ENCODE results near the gene IFNA5. TPM values are rescaled to one million over a fixed set of nuclear protein-coding genes. Genes with fewer than 3 reads are reported as not detected.
A peak's percentile ranks its signal among the peaks of the same experiment; 100 is the strongest.

Gene IFNA5
- total and polyA plus RNA-seq, 7 donors: 0.05 TPM; not detected in 6

DNA sequence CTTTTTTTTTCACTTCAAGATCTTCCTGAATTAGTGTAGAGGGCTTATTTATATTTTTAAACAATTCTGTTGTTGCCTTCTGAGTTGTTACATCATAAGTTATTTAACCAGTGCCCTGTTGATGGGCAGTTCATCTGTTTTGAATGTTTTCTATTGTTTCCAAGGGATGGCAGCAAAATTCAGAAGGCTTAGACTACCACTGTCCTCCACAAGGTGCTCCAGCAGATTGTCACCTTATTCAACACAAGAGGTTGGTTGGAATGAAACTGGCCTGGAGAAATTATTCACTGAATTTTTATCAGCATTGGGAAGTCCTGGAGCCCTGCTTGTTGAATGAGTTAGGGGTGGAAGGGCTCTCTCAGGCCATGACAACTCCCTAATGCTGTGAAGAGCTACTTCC is 31.3 kb upstream of the IFNA5 start:
- no peak overlapping the region for H3K27ac ChIP-seq
- peaks cover 27% of the 10 kb centered on the region for H3K4me1 ChIP-seq
- H3K27me3 ChIP-seq (ENCODE audit: insufficient read depth in 3 of 3, low read length in 2 of 3): no peaks in the 10 kb centered on the region
- H3K9me3 ChIP-seq: no peaks in the 10 kb centered on the region
- no peak overlapping the region for H3K4me3 ChIP-seq
- DNase-seq (no peak), ATAC-seq (no peak)
- intact Hi-C loops (cut with DNase I): loop anchor here in 1 of 2 donors (10.0 kb wide), 1 partner anchor 458 kb away; no protein-coding TSS in a partner anchor
- peaks cover 6 to 8% of the 10 kb centered on the region in 2 donors for H3K36me3 ChIP-seq (ENCODE audit: insufficient read depth in 1 of 2, low read depth in 1 of 2)
- TF ChIP-seq, protein P1, sequence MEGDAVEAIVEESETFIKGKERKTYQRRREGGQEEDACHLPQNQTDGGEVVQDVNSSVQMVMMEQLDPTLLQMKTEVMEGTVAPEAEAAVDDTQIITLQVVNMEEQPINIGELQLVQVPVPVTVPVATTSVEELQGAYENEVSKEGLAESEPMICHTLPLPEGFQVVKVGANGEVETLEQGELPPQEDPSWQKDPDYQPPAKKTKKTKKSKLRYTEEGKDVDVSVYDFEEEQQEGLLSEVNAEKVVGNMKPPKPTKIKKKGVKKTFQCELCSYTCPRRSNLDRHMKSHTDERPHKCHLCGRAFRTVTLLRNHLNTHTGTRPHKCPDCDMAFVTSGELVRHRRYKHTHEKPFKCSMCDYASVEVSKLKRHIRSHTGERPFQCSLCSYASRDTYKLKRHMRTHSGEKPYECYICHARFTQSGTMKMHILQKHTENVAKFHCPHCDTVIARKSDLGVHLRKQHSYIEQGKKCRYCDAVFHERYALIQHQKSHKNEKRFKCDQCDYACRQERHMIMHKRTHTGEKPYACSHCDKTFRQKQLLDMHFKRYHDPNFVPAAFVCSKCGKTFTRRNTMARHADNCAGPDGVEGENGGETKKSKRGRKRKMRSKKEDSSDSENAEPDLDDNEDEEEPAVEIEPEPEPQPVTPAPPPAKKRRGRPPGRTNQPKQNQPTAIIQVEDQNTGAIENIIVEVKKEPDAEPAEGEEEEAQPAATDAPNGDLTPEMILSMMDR (IDR thresholded peaks at IDR 0.05): no peak

DNA sequence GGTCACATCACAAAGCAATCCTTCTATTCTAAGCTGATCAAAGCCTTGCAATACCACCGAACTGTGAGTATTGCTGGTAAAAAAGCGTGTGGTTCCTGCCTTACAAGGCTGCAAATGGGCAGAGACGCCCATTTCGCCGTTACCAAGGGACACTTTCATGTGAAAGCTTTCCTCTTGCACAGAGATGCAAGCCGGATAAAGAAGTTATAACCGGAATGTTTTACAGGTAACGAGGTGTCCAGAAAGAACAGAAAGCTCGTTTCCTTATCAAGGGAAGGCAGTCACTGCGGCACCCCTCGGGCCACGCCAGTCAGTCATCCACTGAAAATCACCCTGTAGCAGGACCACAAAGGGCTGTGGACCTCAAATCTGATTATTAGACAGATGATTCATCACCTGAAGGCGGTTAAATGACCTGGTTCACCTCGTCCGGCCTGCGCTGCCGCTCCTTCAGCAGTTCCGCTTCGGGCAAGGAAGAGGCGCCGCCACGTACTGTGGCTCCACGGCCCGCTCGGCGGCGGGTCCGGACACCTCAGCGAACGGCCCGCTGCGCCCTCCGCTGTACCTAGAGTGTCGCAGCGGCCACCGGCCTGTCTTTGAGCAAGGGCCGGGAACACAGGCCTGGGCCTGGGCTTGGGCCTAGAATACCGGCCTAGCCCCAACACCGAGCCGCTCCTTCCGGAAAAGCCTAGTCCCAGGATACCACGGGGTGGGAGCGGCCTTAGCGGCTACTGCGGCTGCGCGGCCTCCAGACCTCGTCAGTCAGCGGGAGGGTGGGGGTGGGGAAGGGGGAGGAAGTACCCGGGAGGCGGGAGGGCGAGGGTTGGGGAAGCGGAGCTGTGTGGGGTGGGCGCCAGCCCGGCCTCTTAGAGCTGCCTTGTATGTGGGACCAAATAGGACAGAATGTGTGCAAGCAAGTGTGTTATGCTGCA is 29.9 kb upstream of the IFNA5 start, which contains the start of gene KLHL9:
TSS of gene KLHL9 (minus strand) at position 704 of the 932 bp plus-strand sequence. CDS start at position 159, 545 bp downstream.
- ATAC-seq (peak; percentile 99 to 100 (median 99)), DNase-seq (peak; percentile 93 to 97)
- peaks cover 41% of the 10 kb centered on the region for H3K4me1 ChIP-seq
- intact Hi-C loops (cut with DNase I): loop anchor here in 1 of 2 donors (10.0 kb wide), 1 partner anchor 460 kb away; no protein-coding TSS in a partner anchor
- H3K36me3 ChIP-seq (ENCODE audit: insufficient read depth in 1 of 2, low read depth in 1 of 2): peaks cover 6 to 8% of the 10 kb centered on the region in 2 donors
- TF ChIP-seq, protein P1 (IDR thresholded peaks at IDR 0.05): no peak
- 0 to 1% (median 0%) methylated on average over 53 to 55 of the region's 55 CpGs for WGBS, 3 donors
- peak within 1 kb of the TSS; percentile 96 for H3K4me3 ChIP-seq
- no peaks in the 10 kb centered on the region for H3K27me3 ChIP-seq (ENCODE audit: insufficient read depth in 3 of 3, low read length in 2 of 3)
- H3K9me3 ChIP-seq: no peaks in the 10 kb centered on the region
- H3K27ac ChIP-seq: peak within 1 kb of the TSS; percentile 98

DNA sequence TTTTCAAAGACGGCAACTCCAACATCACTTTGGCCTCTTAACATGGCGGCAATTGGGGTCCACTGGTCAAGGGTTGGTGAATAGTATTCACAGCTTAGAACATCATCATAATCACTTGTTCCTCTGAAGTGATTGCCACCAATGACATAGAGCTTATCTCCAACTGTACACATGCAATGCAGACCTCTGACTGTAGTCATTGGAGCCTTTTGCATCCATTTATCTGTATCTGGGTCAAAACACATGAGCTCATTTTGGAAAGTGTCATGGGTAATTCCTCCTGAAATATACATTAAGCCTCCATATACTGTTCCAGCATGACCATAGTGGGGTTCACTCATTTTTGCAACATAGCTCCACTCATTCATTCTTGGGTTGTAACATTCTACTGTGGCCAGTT is 28.1 kb upstream of the IFNA5 start:
- 92 to 96% (median 92%) methylated on average over 2 of the region's 2 CpGs for WGBS, 3 donors
- peaks cover 56% of the 10 kb centered on the region for H3K4me1 ChIP-seq
- no peaks in the 10 kb centered on the region for H3K27me3 ChIP-seq (ENCODE audit: insufficient read depth in 3 of 3, low read length in 2 of 3)
- H3K36me3 ChIP-seq (ENCODE audit: insufficient read depth in 1 of 2, low read depth in 1 of 2): peaks cover 6 to 16% of the 10 kb centered on the region in 2 donors
- intact Hi-C loops (cut with DNase I): loop anchor here in 1 of 2 donors (10.0 kb wide), 1 partner anchor 462 kb away; no protein-coding TSS in a partner anchor
- DNase-seq (no peak), ATAC-seq (no peak)
- H3K27ac ChIP-seq: no peak overlapping the region
- H3K9me3 ChIP-seq: no peaks in the 10 kb centered on the region
- peak overlapping the region; percentile 96 for H3K4me3 ChIP-seq
- TF ChIP-seq, protein P1 (IDR thresholded peaks at IDR 0.05): no peak

DNA sequence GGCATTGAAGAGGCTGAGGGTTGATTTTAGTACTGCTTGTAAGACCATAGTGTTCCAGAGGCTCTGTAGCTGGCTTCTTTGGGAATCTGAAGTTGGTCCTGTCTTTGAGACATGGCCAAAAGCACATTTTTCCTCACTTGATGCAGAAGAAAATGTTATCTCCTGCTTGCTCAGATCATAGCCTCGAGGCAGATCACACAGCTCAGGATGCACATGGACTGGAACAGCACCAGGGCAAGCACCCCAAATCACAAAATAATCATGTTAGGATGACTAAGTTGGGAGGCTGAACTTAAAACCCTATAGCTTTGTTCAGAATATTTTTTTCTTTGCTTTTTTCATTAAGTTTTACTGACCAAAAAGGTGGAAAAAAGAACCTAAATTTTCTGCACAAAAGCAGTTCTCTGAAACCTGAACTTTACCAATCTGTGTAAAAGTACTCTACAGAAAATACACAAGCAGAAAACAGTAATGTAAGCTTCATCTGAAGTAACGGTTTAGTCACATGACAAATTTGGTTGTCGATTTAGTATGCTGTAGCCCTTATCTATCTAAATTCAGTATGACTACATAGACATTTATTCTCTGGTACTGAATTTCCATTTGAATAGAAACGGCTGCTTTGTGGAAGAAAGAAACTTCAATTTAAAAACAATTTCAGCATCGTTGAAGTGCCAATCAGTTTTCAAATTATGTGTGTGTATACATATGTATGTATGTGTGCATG is 26.7 kb upstream of the IFNA5 start:
- DNase-seq (no peak), ATAC-seq (no peak)
- peak overlapping the region; percentile 96 for H3K4me3 ChIP-seq
- peaks cover 6 to 16% of the 10 kb centered on the region in 2 donors for H3K36me3 ChIP-seq (ENCODE audit: insufficient read depth in 1 of 2, low read depth in 1 of 2)
- TF ChIP-seq, protein P1 (IDR thresholded peaks at IDR 0.05): no peak
- WGBS, 3 donors: 40 to 44% (median 41%) methylated on average over 5 of the region's 5 CpGs
- no peaks in the 10 kb centered on the region for H3K9me3 ChIP-seq
- H3K4me1 ChIP-seq: peaks cover 67% of the 10 kb centered on the region
- no peaks in the 10 kb centered on the region for H3K27me3 ChIP-seq (ENCODE audit: insufficient read depth in 3 of 3, low read length in 2 of 3)
- no peak overlapping the region for H3K27ac ChIP-seq
- intact Hi-C loops (cut with DNase I): loop anchor here in 1 of 2 donors (10.0 kb wide), 1 partner anchor 463 kb away; no protein-coding TSS in a partner anchor

Data from psoas muscle (tissue), 8 donors.